Caco-2 (cell line): ENCODE data around the gene RTF1. TPM values are rescaled to one million over a fixed set of nuclear protein-coding genes. Genes with fewer than 3 reads are reported as not detected.
A peak's percentile ranks its signal among the peaks of the same experiment; 100 is the strongest.

Source experiments
- BruUV-seq: library from RNA; stranded (reverse); fragments of 400-500 nt; replicated peaks from 2 replicates; lab custom pipeline; 2021; lab: Mats Ljungman, UMichigan
- CTCF ChIA-PET: fragments of 300-600 bp; sonication (Branson Sonifier 250); formaldehyde crosslinking; loops from one replicate; lab custom pipeline; 2022; ENCODE audit warnings: antibody characterized with exemption; lab: Charles Lee
- POLR2A ChIA-PET: fragments of 300-600 bp; sonication (Branson Sonifier 250); formaldehyde crosslinking; loops from one replicate; lab custom pipeline; 2022; ENCODE audit warnings: antibody characterized with exemption; lab: Charles Lee
- DNase-seq, 2 experiments: peaks; one replicate each; pipeline versions ENCODE4 v3.0.0 to v3.0.0-alpha.2; 2020 to 2022
- H3K27me3 ChIP-seq: replicated peaks from 2 replicates; pipeline ENCODE4 v1.6.0; 2011; ENCODE audit warnings: low read length; ENCODE audit not compliant: control insufficient read depth, insufficient read depth
- H3K36me3 ChIP-seq: 2 replicates; pipeline ENCODE4 v1.5.1; 2011; ENCODE audit warnings: low read length; ENCODE audit not compliant: control insufficient read depth, insufficient read depth
- H3K4me1 ChIP-seq: fragments of 250-450 bp; sonication (Bioruptor Pico); 2 replicates; pipeline ENCODE4 v1.5.1; 2020; ENCODE audit warnings: mild to moderate bottlenecking
- H3K4me3 ChIP-seq: 2 replicates; pipeline ENCODE4 v1.5.1; 2011; ENCODE audit warnings: low read depth, mild to moderate bottlenecking, control low read depth, low read length
- H3K9me3 ChIP-seq: fragments of 250-450 bp; sonication (Bioruptor Pico); 2 replicates; pipeline ENCODE4 v1.5.1; 2020; ENCODE audit warnings: mild to moderate bottlenecking, moderate library complexity
- H3K27ac Mint-ChIP-seq: one replicate; pipeline ENCODE4 v1.8.0; 2022; ENCODE audit warnings: mixed read lengths; ENCODE audit not compliant: unreplicated experiment
- H3K27me3 Mint-ChIP-seq: one replicate; pipeline ENCODE4 v1.8.0; 2022; ENCODE audit warnings: mixed read lengths; ENCODE audit not compliant: insufficient read depth, unreplicated experiment
- H3K36me3 Mint-ChIP-seq: one replicate; pipeline ENCODE4 v1.8.0; 2022; ENCODE audit warnings: mild to moderate bottlenecking, mixed read lengths; ENCODE audit not compliant: insufficient read depth, unreplicated experiment
- H3K4me1 Mint-ChIP-seq: one replicate; pipeline ENCODE4 v1.8.0; 2022; ENCODE audit warnings: low read depth, mixed read lengths; ENCODE audit not compliant: unreplicated experiment
- H3K4me3 Mint-ChIP-seq: one replicate; pipeline ENCODE4 v1.8.0; 2022; ENCODE audit warnings: mild to moderate bottlenecking, moderate library complexity, mixed read lengths; ENCODE audit not compliant: unreplicated experiment
- H3K9me3 Mint-ChIP-seq: one replicate; pipeline ENCODE4 v1.8.0; 2022; ENCODE audit warnings: mixed read lengths; ENCODE audit not compliant: unreplicated experiment
- intact Hi-C: fragments of 100-400 bp; cut with micrococcal nuclease; formaldehyde crosslinking; loops from one replicate; pipeline ENCODE4 v1.10.0; 2022; ENCODE audit not compliant: unreplicated experiment
- total RNA-seq: library from RNA; stranded (reverse); gene quantifications from 2 replicates; pipeline ENCODE4 v1.2.3, GENCODE V29; 2022
- TF ChIP-seq, protein P1 (sequence below), 2 experiments: fragments of 200-600 bp in 1 of 2; IDR thresholded peaks; 1 replicate in 1 of 2; 2 replicates in 1 of 2; pipeline versions ENCODE4 v1.5.1 to v1.8.0; 2011 to 2022; ENCODE audit warnings: antibody characterized with exemption in 1 of 2, control low read depth in 1 of 2, inconsistent platforms in 1 of 2, low read depth in 1 of 2, low read length in 1 of 2, mild to moderate bottlenecking in 1 of 2, moderate library complexity in 1 of 2; ENCODE audit not compliant: insufficient read depth in 1 of 2, severe bottlenecking in 1 of 2, unreplicated experiment in 1 of 2

Gene RTF1
- total RNA-seq, 1 experiment from 2014 or later, result 40.8 TPM

- peaks cover under 1% of the 10 kb centered on the region for H3K4me1 Mint-ChIP-seq
- peaks cover 23% of the 10 kb centered on the region for H3K36me3 Mint-ChIP-seq
- peaks cover 12% of the 10 kb centered on the region for H3K4me1 ChIP-seq
- no peak overlapping the region for H3K4me3 ChIP-seq
- no TSS peak for BruUV-seq
- no peak overlapping the region for H3K27ac Mint-ChIP-seq
- no peak overlapping the region for H3K4me3 Mint-ChIP-seq
- H3K9me3 ChIP-seq, result no peaks in the 10 kb centered on the region
- intact Hi-C loops, result no loop called here
- no peaks in the 10 kb centered on the region for H3K27me3 ChIP-seq
- H3K36me3 ChIP-seq, result no peaks in the 10 kb centered on the region; the same call in 1 of the 2 replicates
- TF ChIP-seq, protein P1, sequence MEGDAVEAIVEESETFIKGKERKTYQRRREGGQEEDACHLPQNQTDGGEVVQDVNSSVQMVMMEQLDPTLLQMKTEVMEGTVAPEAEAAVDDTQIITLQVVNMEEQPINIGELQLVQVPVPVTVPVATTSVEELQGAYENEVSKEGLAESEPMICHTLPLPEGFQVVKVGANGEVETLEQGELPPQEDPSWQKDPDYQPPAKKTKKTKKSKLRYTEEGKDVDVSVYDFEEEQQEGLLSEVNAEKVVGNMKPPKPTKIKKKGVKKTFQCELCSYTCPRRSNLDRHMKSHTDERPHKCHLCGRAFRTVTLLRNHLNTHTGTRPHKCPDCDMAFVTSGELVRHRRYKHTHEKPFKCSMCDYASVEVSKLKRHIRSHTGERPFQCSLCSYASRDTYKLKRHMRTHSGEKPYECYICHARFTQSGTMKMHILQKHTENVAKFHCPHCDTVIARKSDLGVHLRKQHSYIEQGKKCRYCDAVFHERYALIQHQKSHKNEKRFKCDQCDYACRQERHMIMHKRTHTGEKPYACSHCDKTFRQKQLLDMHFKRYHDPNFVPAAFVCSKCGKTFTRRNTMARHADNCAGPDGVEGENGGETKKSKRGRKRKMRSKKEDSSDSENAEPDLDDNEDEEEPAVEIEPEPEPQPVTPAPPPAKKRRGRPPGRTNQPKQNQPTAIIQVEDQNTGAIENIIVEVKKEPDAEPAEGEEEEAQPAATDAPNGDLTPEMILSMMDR (IDR thresholded peaks at IDR 0.05; ENCODE audit: insufficient read depth in 1 of 2, low read depth in 1 of 2, low read length in 1 of 2, severe bottlenecking in 1 of 2, unreplicated experiment in 1 of 2), result no peak
- DNase-seq, result no peak
- ChIA-PET POLR2A (no interaction called here), CTCF (no interaction called here)
- no peaks in the 10 kb centered on the region for H3K9me3 Mint-ChIP-seq
- no peaks in the 10 kb centered on the region for H3K27me3 Mint-ChIP-seq
These were observed 69.4 kb downstream of the RTF1 start for GRCh38 chr15:41486286-41486685.

DNA sequence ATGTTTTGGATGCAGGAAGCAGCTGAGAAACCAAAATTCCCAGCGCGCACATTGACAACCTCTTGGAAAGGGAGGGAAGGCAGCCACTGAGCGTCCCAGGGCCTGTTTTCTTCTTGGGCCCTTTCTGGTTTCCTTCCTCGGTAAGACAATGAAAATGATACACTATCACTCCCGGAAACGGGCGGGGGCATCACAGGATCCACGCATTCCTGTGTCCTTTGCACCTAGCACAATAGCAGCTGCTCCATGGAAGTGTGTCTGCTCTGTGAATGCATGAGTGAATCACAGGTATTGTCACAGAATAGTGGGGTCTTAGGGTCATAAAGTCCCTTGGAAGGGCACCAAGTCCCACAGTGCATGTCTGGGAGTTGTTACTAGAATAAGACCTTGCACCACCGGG, 70.5 kb downstream of the RTF1 start:
- no peaks in the 10 kb centered on the region for H3K9me3 ChIP-seq
- H3K36me3 ChIP-seq, result no peaks in the 10 kb centered on the region; the same call in 1 of the 2 replicates
- H3K4me3 ChIP-seq, result no peak overlapping the region
- Mint-ChIP-seq H3K27me3 (no peaks in the 10 kb centered on the region), H3K4me1 (peaks cover 10% of the 10 kb centered on the region), H3K27ac (peak overlapping the region; percentile 9), H3K36me3 (peaks cover 23% of the 10 kb centered on the region), H3K4me3 (no peak overlapping the region), H3K9me3 (no peaks in the 10 kb centered on the region)
- H3K27me3 ChIP-seq, result no peaks in the 10 kb centered on the region
- TF ChIP-seq, protein P1 (IDR thresholded peaks at IDR 0.05; ENCODE audit: insufficient read depth in 1 of 2, low read depth in 1 of 2, low read length in 1 of 2, severe bottlenecking in 1 of 2, unreplicated experiment in 1 of 2), result no peak
- ChIA-PET POLR2A (no interaction called here), CTCF (no interaction called here)
- no TSS peak for BruUV-seq
- intact Hi-C loops, result no loop called here
- peaks cover 9% of the 10 kb centered on the region for H3K4me1 ChIP-seq
- DNase-seq, result no peak

GRCh38 chr15:41487802-41488201, 70.9 kb downstream of the RTF1 start:
- Histone ChIP-seq H3K36me3 (no peaks in the 10 kb centered on the region; the same call in 1 of the 2 replicates), H3K9me3 (no peaks in the 10 kb centered on the region), H3K27me3 (no peaks in the 10 kb centered on the region), H3K4me3 (no peak overlapping the region), H3K4me1 (peaks cover 9% of the 10 kb centered on the region)
- TF ChIP-seq, protein P1 (IDR thresholded peaks at IDR 0.05; ENCODE audit: insufficient read depth in 1 of 2, low read depth in 1 of 2, low read length in 1 of 2, severe bottlenecking in 1 of 2, unreplicated experiment in 1 of 2), result no peak
- peak overlapping the region; percentile 9 for H3K27ac Mint-ChIP-seq
- H3K9me3 Mint-ChIP-seq, result no peaks in the 10 kb centered on the region
- H3K4me3 Mint-ChIP-seq, result no peak overlapping the region
- H3K4me1 Mint-ChIP-seq, result peaks cover 14% of the 10 kb centered on the region
- ChIA-PET POLR2A (no interaction called here), CTCF (interaction anchor here (0.7 kb wide), 1 partner anchor 242 kb away, joined by 4 read pairs; no protein-coding TSS in a partner anchor)
- peaks cover 26% of the 10 kb centered on the region for H3K36me3 Mint-ChIP-seq
- intact Hi-C loops, result no loop called here
- BruUV-seq, result no TSS peak
- no peaks in the 10 kb centered on the region for H3K27me3 Mint-ChIP-seq
- no peak for DNase-seq
